Muscle layer of duodenum (tissue), 2 donors: Measurements from ENCODE around the gene CD84.
"Not testable (repeated sequence)": the region's sequence is repeated elsewhere in the genome, so short reads cannot be mapped to it uniquely, and the experiment has no call there.

Source experiments
- H3K27ac ChIP-seq: one replicate; pipeline ENCODE4 v1.7.0; 2013; ENCODE audit warnings: mild to moderate bottlenecking, low read length
- H3K27me3 ChIP-seq: one replicate; pipeline ENCODE4 v1.7.0; 2013; ENCODE audit warnings: low read depth, mild to moderate bottlenecking, control low read depth, low read length
- H3K36me3 ChIP-seq, 2 donors: one replicate each; pipeline ENCODE4 v1.7.0; 2013; ENCODE audit warnings: low read length in 2 of 2, control low read depth in 1 of 2, mild to moderate bottlenecking in 1 of 2; ENCODE audit not compliant: insufficient read depth in 2 of 2, control insufficient read depth in 1 of 2
- H3K4me1 ChIP-seq, 2 donors: one replicate each; pipeline ENCODE4 v1.7.0; 2013; ENCODE audit warnings: low read length in 2 of 2, mild to moderate bottlenecking in 2 of 2, control low read depth in 1 of 2, moderate library complexity in 1 of 2; ENCODE audit not compliant: insufficient read depth in 2 of 2, control insufficient read depth in 1 of 2
- H3K4me3 ChIP-seq, 2 donors: one replicate each; pipeline ENCODE4 v1.7.0; 2013; ENCODE audit warnings: low read length in 2 of 2, low read depth in 1 of 2, mild to moderate bottlenecking in 1 of 2
- H3K9me3 ChIP-seq, 2 donors: one replicate each; pipeline ENCODE4 v1.7.0; 2013; ENCODE audit warnings: low read length in 2 of 2, control low read depth in 1 of 2, mild to moderate bottlenecking in 1 of 2; ENCODE audit not compliant: control insufficient read depth in 1 of 2
- donor health status: healthy.

Gene CD84

DNA sequence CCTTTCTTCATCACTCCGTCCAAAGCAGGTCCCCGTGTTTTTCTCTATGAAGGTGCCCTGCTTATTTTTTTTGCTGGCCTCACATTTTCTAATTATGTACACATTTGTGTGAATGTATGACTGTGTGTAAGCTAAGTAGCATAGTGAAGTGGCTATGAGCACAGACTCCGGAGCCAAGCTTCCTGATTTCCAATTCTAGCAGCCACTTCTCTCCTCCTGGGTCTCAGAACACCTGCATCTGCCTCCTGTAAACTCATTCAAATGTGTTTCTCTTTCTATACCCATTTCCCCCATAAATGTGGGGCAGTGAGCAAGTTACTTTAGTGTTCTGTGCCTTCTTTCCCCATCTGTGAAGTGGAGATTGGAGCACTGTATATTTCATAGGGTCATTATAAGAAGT, 58.3 kb downstream of the CD84 start:
- Histone ChIP-seq H3K36me3 (no peaks in the 10 kb centered on the region), H3K27me3 (no peaks in the 10 kb centered on the region), H3K27ac (no peak overlapping the region), H3K4me1 (no peaks in the 10 kb centered on the region), H3K9me3 (no peaks in the 10 kb centered on the region), H3K4me3 (no peak overlapping the region)

DNA sequence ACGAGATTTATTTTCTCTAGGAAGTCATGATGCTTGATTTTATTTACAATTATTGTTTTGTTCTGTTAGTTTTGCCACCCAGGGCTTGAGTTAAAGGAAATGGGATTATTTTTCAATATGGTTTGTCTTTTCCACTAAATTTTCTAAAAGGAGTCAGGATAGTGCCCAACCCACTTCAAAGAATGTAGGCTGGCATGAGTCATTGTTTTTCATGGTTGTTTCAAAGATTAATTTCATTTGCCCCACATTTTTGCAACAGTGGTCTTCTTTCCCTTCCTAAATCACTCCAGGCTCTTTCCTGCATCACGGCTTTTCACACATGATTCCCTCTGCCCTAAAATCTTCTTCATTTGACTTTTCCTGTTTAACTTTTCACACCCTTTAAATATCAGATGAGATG, 58.7 kb downstream of the CD84 start:
- Histone ChIP-seq H3K27me3 (no peaks in the 10 kb centered on the region), H3K27ac (no peak overlapping the region), H3K4me3 (no peak overlapping the region), H3K9me3 (no peaks in the 10 kb centered on the region), H3K4me1 (no peaks in the 10 kb centered on the region), H3K36me3 (no peaks in the 10 kb centered on the region)

DNA sequence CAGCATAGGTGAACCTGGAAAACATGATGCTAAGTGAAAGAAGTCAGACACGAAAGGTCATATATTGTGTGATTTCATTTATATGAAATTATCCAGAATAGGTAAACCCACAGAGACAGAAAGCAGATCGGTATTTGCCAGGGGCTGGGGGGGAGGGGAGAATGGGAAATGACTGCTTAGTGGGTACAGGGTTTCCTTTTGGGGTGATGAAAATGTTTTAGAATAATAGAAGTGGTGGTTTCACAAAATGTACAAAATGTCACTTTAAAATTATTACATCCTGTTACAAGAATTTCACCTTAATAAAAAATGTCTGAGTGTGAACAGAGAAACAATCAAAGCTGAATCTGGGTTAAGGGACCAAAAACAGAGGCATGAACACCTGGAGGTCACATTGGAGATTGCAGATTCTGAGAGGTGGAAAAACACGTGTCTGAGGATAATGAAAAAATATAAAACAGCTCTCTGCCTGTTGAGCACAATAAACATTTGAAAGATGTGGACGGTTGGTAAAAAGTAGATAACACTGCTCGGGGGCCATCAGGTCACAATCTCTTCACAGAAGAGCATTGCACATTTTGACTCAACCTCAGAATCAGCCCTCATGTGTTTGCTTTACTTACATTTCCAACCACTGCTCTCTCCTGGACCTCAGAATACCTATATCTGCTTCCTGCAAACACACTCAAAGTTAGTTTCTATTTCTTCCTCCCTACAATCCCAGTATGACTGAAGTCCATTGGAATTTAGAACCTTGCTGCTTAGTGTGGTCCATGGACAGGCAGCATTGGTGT, 59.5 kb downstream of the CD84 start:
- no peaks in the 10 kb centered on the region for H3K4me1 ChIP-seq
- H3K9me3 ChIP-seq, result no peaks in the 10 kb centered on the region
- H3K4me3 ChIP-seq, result no peak overlapping the region
- no peaks in the 10 kb centered on the region for H3K36me3 ChIP-seq
- H3K27ac ChIP-seq, result no peak overlapping the region
- H3K27me3 ChIP-seq, result no peaks in the 10 kb centered on the region

DNA sequence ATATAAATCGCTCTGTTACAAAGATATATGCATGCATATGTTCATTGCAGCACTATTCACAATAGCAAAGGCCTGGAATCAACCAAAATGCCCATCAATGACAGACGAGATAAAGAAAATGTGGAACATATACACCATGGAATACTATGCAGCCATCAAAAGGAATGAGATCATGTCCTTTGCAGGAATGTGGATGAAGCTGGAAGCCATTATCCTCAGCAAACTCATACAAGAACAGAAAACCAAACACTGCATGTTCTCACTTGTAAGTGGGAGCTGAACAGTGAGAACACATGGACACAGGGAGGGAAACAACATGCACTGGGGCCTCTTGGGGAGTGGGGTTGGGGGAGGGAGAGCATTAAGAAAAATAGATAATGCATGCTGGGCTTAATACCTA, 61.8 kb downstream of the CD84 start:
- not testable (repeated sequence) for H3K9me3 ChIP-seq, H3K27me3 ChIP-seq, H3K27ac ChIP-seq, H3K4me1 ChIP-seq, H3K36me3 ChIP-seq, H3K4me3 ChIP-seq

DNA sequence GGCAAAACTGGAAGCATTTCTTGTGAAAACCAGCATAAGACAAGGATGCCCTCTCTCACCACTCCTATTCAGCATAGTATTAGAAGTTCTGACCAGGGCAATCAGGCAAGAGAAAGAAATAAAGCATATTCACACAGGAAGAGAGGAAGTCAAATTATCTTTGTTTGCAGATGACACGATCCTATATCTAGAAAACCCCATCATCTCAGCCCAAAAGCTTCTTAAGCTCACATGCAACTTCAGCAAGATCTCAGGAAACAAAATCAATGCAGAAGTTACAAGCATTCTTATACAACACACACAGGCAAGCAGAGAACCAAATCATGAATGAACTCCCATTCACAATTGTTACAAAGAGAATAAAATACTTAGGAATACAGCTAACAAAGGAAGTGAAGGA, 63.4 kb downstream of the CD84 start:
- not testable (repeated sequence) for H3K36me3 ChIP-seq, H3K27me3 ChIP-seq, H3K27ac ChIP-seq, H3K9me3 ChIP-seq, H3K4me1 ChIP-seq, H3K4me3 ChIP-seq

DNA sequence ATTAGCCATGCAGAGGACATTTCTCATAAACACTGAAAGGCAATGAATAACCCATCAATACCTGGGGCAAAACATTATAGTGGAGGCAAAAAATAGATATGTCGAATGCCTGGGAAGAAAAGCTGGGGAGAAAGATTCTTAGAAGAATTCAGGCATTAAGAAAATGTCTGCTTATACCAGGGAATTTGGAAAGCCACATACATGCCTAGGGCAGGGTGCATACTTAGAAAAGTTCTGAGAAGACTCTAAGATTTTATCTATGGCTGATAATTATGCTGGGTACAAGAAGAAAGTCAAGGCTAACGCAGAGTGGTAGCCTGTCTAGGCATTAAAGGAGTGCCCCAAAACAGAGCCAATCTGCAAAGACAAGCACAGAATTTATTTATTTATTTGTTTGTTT, 74.6 kb downstream of the CD84 start:
- no peak overlapping the region for H3K27ac ChIP-seq
- no peaks in the 10 kb centered on the region for H3K27me3 ChIP-seq
- no peak overlapping the region for H3K4me3 ChIP-seq
- peaks cover 3 to 15% of the 10 kb centered on the region in 2 donors for H3K9me3 ChIP-seq
- no peaks in the 10 kb centered on the region for H3K4me1 ChIP-seq
- no peaks in the 10 kb centered on the region for H3K36me3 ChIP-seq

DNA sequence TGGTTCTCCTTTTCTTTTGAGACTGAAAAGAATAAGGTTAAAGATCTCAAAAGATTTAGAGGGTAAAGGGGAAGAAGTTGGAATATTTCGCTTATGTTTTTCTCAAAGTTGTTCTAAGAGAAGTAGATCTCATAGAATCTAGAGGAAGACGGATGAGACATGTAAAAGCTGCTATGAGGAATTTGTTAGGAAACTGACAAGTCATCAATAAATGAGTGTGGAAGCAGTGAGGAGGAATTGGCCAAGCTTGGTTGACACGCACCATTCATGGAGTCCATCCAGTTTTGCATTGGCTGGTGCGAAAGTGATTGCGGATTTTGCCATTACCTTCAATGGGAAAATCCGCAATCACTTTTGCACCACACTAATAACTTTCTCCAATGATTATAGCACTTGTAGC, 76.2 kb downstream of the CD84 start:
- Histone ChIP-seq H3K27me3 (no peaks in the 10 kb centered on the region), H3K4me1 (no peaks in the 10 kb centered on the region), H3K36me3 (no peaks in the 10 kb centered on the region), H3K9me3 (peaks cover 3 to 17% of the 10 kb centered on the region in 2 donors), H3K4me3 (no peak overlapping the region), H3K27ac (no peak overlapping the region)

DNA sequence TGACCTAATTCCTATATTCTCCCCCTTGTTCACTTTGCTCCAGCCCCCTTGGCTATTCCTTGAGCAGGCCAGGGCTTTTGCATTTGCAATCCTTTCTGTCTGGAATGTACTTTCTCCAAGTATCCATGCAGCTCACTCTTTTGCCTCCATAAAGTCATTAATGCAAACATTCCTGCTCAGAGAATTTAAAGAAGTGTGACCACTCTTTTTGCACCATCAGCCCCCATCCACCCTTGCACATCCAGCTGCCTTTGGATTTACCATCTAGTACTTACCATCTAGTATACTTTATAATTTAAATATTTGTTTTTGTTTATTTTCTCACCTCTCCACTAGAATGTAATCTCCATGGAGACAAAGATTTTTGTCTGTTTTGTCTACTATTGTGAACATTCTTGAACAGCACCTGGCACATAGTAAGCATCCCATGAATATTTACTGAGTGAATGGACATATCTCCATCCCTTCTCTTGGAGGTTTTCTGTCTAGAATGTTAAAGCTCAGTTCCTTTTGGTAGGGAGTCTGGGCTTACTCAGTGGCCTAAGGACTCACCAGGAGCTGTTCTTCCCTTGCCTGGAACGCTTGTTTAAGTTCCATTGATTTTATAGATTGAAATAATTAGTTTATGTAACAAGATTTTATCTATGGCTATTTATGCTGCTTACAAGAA, 78.8 kb downstream of the CD84 start:
- Histone ChIP-seq H3K27me3 (no peaks in the 10 kb centered on the region), H3K4me1 (no peaks in the 10 kb centered on the region), H3K36me3 (no peaks in the 10 kb centered on the region), H3K9me3 (peaks cover 0 to 6% of the 10 kb centered on the region in 2 donors), H3K27ac (no peak overlapping the region), H3K4me3 (no peak overlapping the region)

DNA sequence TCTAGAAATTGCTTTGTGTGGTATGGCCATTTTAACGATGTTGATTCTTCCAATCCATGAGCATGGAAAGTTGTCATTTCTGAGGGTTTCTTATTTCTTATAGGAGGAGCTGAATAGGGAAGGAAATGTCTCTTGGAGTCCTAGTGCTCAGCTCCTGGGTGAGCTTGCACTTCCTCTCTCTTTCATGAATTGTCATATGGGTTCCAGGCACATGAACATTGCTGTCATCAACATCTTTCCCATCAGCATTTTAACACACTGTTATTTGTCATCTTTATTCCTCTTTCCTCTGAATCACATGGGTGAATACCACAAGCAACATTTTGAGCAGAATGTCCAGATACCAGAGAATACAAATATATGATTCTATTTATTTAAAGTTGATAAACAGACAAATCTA, 79.7 kb downstream of the CD84 start:
- Histone ChIP-seq H3K27me3 (no peaks in the 10 kb centered on the region), H3K4me3 (no peak overlapping the region), H3K9me3 (peaks cover 0 to 2% of the 10 kb centered on the region in 2 donors), H3K36me3 (no peaks in the 10 kb centered on the region), H3K4me1 (no peaks in the 10 kb centered on the region), H3K27ac (no peak overlapping the region)

DNA sequence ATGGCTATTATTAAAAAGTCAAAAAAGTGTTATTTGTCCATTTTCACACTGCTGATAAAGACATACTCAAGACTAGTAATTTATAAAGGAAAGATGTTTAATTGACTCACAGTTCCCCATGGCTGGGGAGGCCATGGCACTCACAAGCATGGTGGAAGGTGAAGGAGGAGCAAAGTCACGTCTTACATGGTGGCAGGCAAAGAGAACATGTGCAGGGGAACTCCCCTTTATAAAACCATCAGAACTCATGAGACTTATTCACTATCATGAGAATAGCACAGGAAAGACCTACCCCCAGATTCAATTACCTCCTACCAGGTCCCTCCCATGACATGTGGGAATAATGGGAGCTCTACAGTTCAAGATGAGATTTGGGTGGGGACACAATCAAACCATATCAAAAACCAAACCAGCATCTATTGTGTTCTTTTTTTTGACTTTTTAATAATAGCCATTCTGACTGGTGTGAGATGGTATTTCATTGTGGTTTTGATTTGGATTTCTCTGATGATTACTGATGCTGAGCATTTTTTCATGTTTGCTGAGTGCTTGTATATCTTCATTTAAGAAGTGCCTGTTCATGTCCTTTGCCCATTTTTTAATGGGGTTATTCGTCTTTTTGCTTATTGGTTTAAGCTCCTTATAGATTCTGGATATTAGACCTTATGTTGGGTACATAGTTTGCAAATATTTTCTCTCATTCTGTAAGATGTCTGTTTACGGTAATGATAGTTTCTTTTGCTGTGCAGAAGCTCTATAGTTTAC, 80.8 kb downstream of the CD84 start:
- not testable (repeated sequence) for H3K4me3 ChIP-seq, H3K4me1 ChIP-seq, H3K36me3 ChIP-seq, H3K27me3 ChIP-seq, H3K9me3 ChIP-seq, H3K27ac ChIP-seq

DNA sequence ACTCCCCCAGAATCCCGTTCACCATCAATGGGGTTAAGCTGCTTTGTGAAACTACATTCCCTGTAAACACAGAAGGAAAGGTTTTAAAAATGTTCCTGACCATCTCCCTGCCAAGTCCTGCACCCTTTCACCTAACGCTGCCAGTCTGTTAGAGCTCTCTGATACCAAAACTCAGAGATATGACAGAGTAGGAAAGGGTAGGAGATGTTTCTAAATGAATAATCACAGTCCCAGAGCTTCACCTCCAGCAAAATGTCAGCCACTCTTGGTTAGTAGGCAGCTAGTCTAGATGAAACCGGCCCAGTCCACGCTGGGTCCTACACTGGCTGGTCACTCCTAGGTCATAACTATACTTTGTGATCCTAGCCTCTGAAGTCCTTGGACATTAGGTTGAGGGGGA, 83.0 kb downstream of the CD84 start:
- Histone ChIP-seq H3K27me3 (no peaks in the 10 kb centered on the region), H3K36me3 (no peaks in the 10 kb centered on the region), H3K27ac (no peak overlapping the region), H3K4me3 (no peak overlapping the region), H3K4me1 (no peaks in the 10 kb centered on the region), H3K9me3 (peaks cover 0 to 2% of the 10 kb centered on the region in 2 donors)
